ENCODE results near the gene ADGRL2.

DNA sequence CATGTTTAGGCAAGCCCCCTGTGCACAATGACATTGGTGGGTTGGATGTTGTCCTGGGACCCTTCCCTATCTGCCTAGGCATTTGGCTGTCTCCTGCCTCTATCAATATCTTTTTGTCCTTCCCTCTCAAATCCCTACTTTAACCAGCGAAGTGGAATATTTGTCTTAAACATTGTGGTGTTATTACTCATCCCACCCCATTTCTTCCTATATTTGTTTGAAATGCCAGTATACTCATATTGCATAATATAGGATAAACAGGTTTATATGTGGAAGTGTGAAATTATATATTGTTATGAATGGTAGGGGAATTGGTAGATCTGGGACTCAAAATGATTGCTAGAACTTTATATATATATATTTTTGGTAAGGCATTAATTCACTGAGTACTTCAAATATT, 80.0 kb downstream of the ADGRL2 start:
- TF ChIP-seq CTCF (IDR thresholded peaks at IDR 0.05; ENCODE audit: poor library complexity, severe bottlenecking) (no peak), EP300 (conservative IDR thresholded peaks at IDR 0.05; ENCODE audit: poor library complexity, severe bottlenecking) (no peak), EZH2 (IDR thresholded peaks at IDR 0.05; ENCODE audit: borderline replicate concordance, insufficient read depth, low read length, poor library complexity, severe bottlenecking) (no peak), POLR2AphosphoS5 (IDR thresholded peaks at IDR 0.05) (no peak), MXI1 (conservative IDR thresholded peaks at IDR 0.05; ENCODE audit: poor library complexity, severe bottlenecking) (no peak), SMC3 (conservative IDR thresholded peaks at IDR 0.05; ENCODE audit: poor library complexity) (no peak), REST (IDR thresholded peaks at IDR 0.05; ENCODE audit: borderline replicate concordance) (no peak)

Measured in neural cell (in vitro differentiated cells).